OCI-LY7 (cell line): ENCODE measurements around the gene GUCY1A2. TPM values are rescaled to one million over a fixed set of nuclear protein-coding genes. Genes with fewer than 3 reads are reported as not detected.

Source experiments
- BruUV-seq: library from RNA; stranded (reverse); fragments of 400-500 nt; replicated peaks from 2 replicates; lab custom pipeline; 2021; lab: Mats Ljungman, UMichigan
- CTCF ChIA-PET: fragments of 300-600 bp; sonication (Branson Sonifier 250); formaldehyde crosslinking; loops from one replicate; lab custom pipeline; 2022; ENCODE audit warnings: antibody characterized with exemption; ENCODE audit not compliant: unreplicated experiment; lab: Charles Lee
- POLR2A ChIA-PET: fragments of 300-600 bp; sonication (Branson Sonifier 250); formaldehyde crosslinking; loops from one replicate; lab custom pipeline; 2022; ENCODE audit warnings: antibody characterized with exemption; lab: Charles Lee
- DNase-seq: peaks from one replicate; pipeline ENCODE4 v3.0.0-alpha.2; 2015; ENCODE audit warnings: low spot score
- H2AFZ ChIP-seq: fragments of 200-600 bp; sonication (generic), shearing (Covaris generic); 2 replicates; pipeline ENCODE4 v1.6.1; 2014; ENCODE audit warnings: mild to moderate bottlenecking, antibody characterized with exemption, low read length, moderate library complexity
- H3K27ac ChIP-seq: fragments of 200-600 bp; sonication (generic); 2 replicates; pipeline ENCODE4 v1.5.1; 2014; ENCODE audit warnings: mixed run types, low read depth, mild to moderate bottlenecking, moderate library complexity, low read length, inconsistent platforms; ENCODE audit not compliant: poor library complexity, severe bottlenecking
- H3K36me3 ChIP-seq: fragments of 200-600 bp; sonication (generic); 2 replicates; pipeline ENCODE4 v1.6.1; 2014; ENCODE audit warnings: mild to moderate bottlenecking, antibody characterized with exemption, low read length, moderate library complexity, mixed read lengths; ENCODE audit not compliant: insufficient read depth
- H3K4me1 ChIP-seq: fragments of 200-600 bp; sonication (generic); 2 replicates; pipeline ENCODE4 v1.5.1; 2014; ENCODE audit warnings: mild to moderate bottlenecking, low read length; ENCODE audit not compliant: insufficient read depth, poor library complexity, severe bottlenecking
- H3K4me2 ChIP-seq: fragments of 200-600 bp; sonication (generic); 2 replicates; pipeline ENCODE4 v1.6.1; 2014; ENCODE audit warnings: mild to moderate bottlenecking, low read length
- H3K4me3 ChIP-seq: fragments of 200-600 bp; sonication (generic); 2 replicates; pipeline ENCODE4 v1.5.1; 2014; ENCODE audit warnings: mild to moderate bottlenecking, low read depth, low read length; ENCODE audit not compliant: poor library complexity, severe bottlenecking
- H3K79me2 ChIP-seq: fragments of 200-600 bp; sonication (generic); 2 replicates; pipeline ENCODE4 v1.6.1; 2016; ENCODE audit warnings: low read depth, mild to moderate bottlenecking, low read length, moderate library complexity, mixed read lengths; ENCODE audit not compliant: insufficient read depth
- H3K9me2 ChIP-seq: fragments of 200-600 bp; sonication (generic); 2 replicates; pipeline ENCODE4 v1.6.1; 2016; ENCODE audit warnings: mild to moderate bottlenecking, low read length, mixed read lengths; ENCODE audit not compliant: insufficient read depth
- H3K9me3 ChIP-seq: fragments of 200-600 bp; sonication (generic); 2 replicates; pipeline ENCODE4 v1.6.1; 2014; ENCODE audit warnings: mild to moderate bottlenecking, mixed run types, low read length, mixed read lengths
- H4K20me1 ChIP-seq: fragments of 200-600 bp; sonication (generic); 2 replicates; pipeline ENCODE4 v1.6.1; 2014; ENCODE audit warnings: mild to moderate bottlenecking, antibody characterized with exemption, low read length, moderate library complexity, mixed read lengths; ENCODE audit not compliant: insufficient read depth
- CTCF ChIP-seq: fragments of 200-600 bp; sonication (generic); conservative IDR thresholded peaks from 2 replicates; pipeline ENCODE4 v1.5.1; 2014; ENCODE audit warnings: mild to moderate bottlenecking, antibody characterized with exemption, low read length, moderate library complexity, mixed read lengths
- EZH2phosphoT487 ChIP-seq: fragments of 200-600 bp; sonication (generic); IDR thresholded peaks from 2 replicates; pipeline ENCODE4 v1.6.1; 2018; ENCODE audit warnings: low read depth, borderline replicate concordance, mild to moderate bottlenecking, mixed run types, antibody characterized with exemption, low read length, moderate library complexity, mixed read lengths
- intact Hi-C: fragments of 100-400 bp; cut with micrococcal nuclease; formaldehyde crosslinking; loops from one replicate; pipeline ENCODE4 v1.10.0; 2022; ENCODE audit not compliant: unreplicated experiment
- total RNA-seq, 2 experiments: library from RNA; depleted of rRNA in 1 of 2; stranded (reverse); fragments of >200 nt in 1 of 2; shearing (Covaris generic) in 1 of 2; gene quantifications; 2 replicates each; pipeline ENCODE4 v1.2.3, GENCODE V29; 2014 to 2022

GUCY1A2 gene
- total RNA-seq, 2 experiments from 2014 or later, result under 0.01 TPM; not detected in 1

GRCh38 chr11:106821291-106821690 lies 197.0 kb downstream of the GUCY1A2 start:
- Histone ChIP-seq H3K9me3 (no peaks in the 10 kb centered on the region), H2AFZ (no peak overlapping the region), H3K36me3 (no peaks in the 10 kb centered on the region), H3K79me2 (no peaks in the 10 kb centered on the region), H3K9me2 (no peaks in the 10 kb centered on the region), H4K20me1 (no peaks in the 10 kb centered on the region), H3K27ac (no peak overlapping the region), H3K4me3 (no peak overlapping the region), H3K4me2 (no peak overlapping the region), H3K4me1 (no peaks in the 10 kb centered on the region)
- DNase-seq, result no peak
- no TSS peak for BruUV-seq
- ChIA-PET POLR2A (no interaction called here), CTCF (no interaction called here)
- intact Hi-C loops, result no loop called here
- TF ChIP-seq CTCF, result no peak
- no peak for TF ChIP-seq EZH2phosphoT487

- Histone ChIP-seq H3K27ac (no peak overlapping the region), H3K4me2 (no peak overlapping the region), H3K4me1 (no peaks in the 10 kb centered on the region), H2AFZ (no peak overlapping the region), H3K36me3 (no peaks in the 10 kb centered on the region), H3K4me3 (no peak overlapping the region), H3K9me2 (no peaks in the 10 kb centered on the region), H4K20me1 (no peaks in the 10 kb centered on the region), H3K9me3 (no peaks in the 10 kb centered on the region), H3K79me2 (no peaks in the 10 kb centered on the region)
- TF ChIP-seq EZH2phosphoT487 (no peak), CTCF (no peak)
- no TSS peak for BruUV-seq
- ChIA-PET POLR2A (interaction anchor here (1.0 kb wide), 1 partner anchor 129 kb away, joined by 3 read pairs; no protein-coding TSS in a partner anchor), CTCF (no interaction called here)
- intact Hi-C loops, result no loop called here
- no peak for DNase-seq
These were observed 199.8 kb downstream of the GUCY1A2 start for GRCh38 chr11:106818443-106818842.

- ChIA-PET POLR2A (no interaction called here), CTCF (no interaction called here)
- no peaks in the 10 kb centered on the region for H3K4me1 ChIP-seq
- H3K4me3 ChIP-seq, result no peak overlapping the region
- TF ChIP-seq EZH2phosphoT487, result no peak
- no peak for TF ChIP-seq CTCF
- no peak overlapping the region for H3K4me2 ChIP-seq
- H3K9me3 ChIP-seq, result no peaks in the 10 kb centered on the region
- no peaks in the 10 kb centered on the region for H3K9me2 ChIP-seq
- no peak overlapping the region for H2AFZ ChIP-seq
- H4K20me1 ChIP-seq, result no peaks in the 10 kb centered on the region
- H3K79me2 ChIP-seq, result no peaks in the 10 kb centered on the region
- intact Hi-C loops, result no loop called here
- no peak for DNase-seq
- BruUV-seq, result no TSS peak
- no peak overlapping the region for H3K27ac ChIP-seq
- no peaks in the 10 kb centered on the region for H3K36me3 ChIP-seq
These were observed 203.1 kb downstream of the GUCY1A2 start for GRCh38 chr11:106815209-106815608.
